GM13977 (cell line): ENCODE data around the gene B9D2.
A peak's percentile ranks its signal among the peaks of the same experiment; 100 is the strongest.

Experiments used
- DNase-seq: peaks from one replicate; pipeline ENCODE4 v3.0.0; 2012; ENCODE audit warnings: low spot score
- in situ Hi-C: fragments of 300-500 bp; cut with MboI; formaldehyde crosslinking; loops from one replicate; pipeline ENCODE4 v1.12.0; 2022; ENCODE audit warnings: low sequenced_read_pairs, low pct_unique_long_range_greater_than_20kb, mixed read lengths, inconsistent platforms; ENCODE audit not compliant: unreplicated experiment
- TF ChIP-seq, protein P1 (sequence below): IDR thresholded peaks from 2 replicates; pipeline ENCODE4 v1.5.1; 2012; ENCODE audit warnings: mild to moderate bottlenecking, control low read depth; ENCODE audit not compliant: insufficient read depth; ENCODE audit errors: extremely low read depth, missing control alignments

Gene B9D2

GRCh38 chr19:41366089-41366488 lies 2.1 kb upstream of the B9D2 start:
- DNase-seq, result peak; percentile 35
- TF ChIP-seq, protein P1, sequence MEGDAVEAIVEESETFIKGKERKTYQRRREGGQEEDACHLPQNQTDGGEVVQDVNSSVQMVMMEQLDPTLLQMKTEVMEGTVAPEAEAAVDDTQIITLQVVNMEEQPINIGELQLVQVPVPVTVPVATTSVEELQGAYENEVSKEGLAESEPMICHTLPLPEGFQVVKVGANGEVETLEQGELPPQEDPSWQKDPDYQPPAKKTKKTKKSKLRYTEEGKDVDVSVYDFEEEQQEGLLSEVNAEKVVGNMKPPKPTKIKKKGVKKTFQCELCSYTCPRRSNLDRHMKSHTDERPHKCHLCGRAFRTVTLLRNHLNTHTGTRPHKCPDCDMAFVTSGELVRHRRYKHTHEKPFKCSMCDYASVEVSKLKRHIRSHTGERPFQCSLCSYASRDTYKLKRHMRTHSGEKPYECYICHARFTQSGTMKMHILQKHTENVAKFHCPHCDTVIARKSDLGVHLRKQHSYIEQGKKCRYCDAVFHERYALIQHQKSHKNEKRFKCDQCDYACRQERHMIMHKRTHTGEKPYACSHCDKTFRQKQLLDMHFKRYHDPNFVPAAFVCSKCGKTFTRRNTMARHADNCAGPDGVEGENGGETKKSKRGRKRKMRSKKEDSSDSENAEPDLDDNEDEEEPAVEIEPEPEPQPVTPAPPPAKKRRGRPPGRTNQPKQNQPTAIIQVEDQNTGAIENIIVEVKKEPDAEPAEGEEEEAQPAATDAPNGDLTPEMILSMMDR, result peak; percentile 35
- in situ Hi-C loops, result no loop called here

- TF ChIP-seq, protein P1, result no peak
- in situ Hi-C loops, result no loop called here
These were observed 809 bp upstream of the B9D2 start for GRCh38 chr19:41364524-41365391.

GRCh38 chr19:41363371-41363752 lies 587 bp downstream of the B9D2 start:
- TF ChIP-seq, protein P1, result no peak
- DNase-seq, result no peak
- in situ Hi-C loops, result no loop called here

More at GRCh38 chr19:41364524-41365391, 809 bp upstream of the B9D2 start:
- DNase-seq, result peak; percentile 8

GRCh38 chr19:41362143-41362847 lies 1.7 kb downstream of the B9D2 start:
- TF ChIP-seq, protein P1, result no peak
- in situ Hi-C loops, result no loop called here
- DNase-seq, result no peak

DNA sequence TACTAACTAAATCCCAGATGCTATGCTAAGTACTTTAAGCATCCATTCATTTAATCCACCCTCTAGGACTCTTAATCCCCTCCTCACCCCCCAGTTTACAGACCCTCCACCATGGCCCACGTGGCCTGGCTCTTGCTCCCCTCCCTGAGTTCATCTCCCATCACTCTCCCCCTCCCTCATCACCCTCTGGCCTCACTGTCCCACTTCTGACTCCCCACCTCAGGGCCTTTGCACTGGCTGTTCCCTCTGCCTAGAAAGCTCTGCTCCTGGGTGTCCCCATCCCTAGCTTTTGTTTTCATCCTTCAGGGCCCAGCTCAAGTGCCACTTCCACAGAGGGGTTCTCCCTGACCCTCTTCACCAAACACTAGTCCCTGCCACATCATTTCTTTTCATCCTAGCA lies 4.2 kb downstream of the B9D2 start:
- in situ Hi-C loops, result no loop called here

GRCh38 chr19:41357746-41358145 lies 6.2 kb downstream of the B9D2 start:
- in situ Hi-C loops, result no loop called here
- TF ChIP-seq, protein P1, result no peak
- DNase-seq, result no peak

More for the DNA sequence above, 4.2 kb downstream of the B9D2 start:
- no peak for DNase-seq
- TF ChIP-seq, protein P1, result no peak
